C4-2B (cell line): ENCODE results near the gene LRRC41.
"Not testable (repeated sequence)": the region's sequence is repeated elsewhere in the genome, so short reads cannot be mapped to it uniquely, and the experiment has no call there.

Experiments
- ZFX ChIP-seq: fragments of 450-650 bp; IDR thresholded peaks from 2 replicates; pipeline ENCODE4 v1.6.1; 2017
- TF ChIP-seq, protein P1 (sequence below): fragments of 450-650 bp; conservative IDR thresholded peaks from 2 replicates; pipeline ENCODE4 v1.5.1; 2017; ENCODE audit warnings: mild to moderate bottlenecking

DNA sequence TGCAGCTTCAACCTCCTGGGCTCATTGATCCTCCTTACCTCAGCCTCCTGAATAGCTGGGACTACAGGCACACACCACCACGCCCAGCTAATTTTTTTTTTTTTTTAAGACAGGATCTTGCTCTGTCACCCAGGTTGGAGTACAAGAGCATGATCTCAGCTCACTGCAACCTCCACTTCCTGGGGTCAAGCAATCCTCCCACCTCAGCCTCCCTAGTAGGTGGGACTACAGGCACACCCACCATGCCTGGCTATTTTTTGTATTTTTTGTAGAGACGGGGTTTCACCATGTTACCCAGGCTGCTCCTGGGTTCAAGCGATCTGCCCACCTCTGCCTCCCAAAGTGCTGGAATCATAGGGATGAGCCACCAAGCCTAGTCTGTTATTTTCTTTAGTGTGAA is 59.6 kb downstream of the LRRC41 start:
- TF ChIP-seq ZFX: not testable (repeated sequence)
- TF ChIP-seq, protein P1, sequence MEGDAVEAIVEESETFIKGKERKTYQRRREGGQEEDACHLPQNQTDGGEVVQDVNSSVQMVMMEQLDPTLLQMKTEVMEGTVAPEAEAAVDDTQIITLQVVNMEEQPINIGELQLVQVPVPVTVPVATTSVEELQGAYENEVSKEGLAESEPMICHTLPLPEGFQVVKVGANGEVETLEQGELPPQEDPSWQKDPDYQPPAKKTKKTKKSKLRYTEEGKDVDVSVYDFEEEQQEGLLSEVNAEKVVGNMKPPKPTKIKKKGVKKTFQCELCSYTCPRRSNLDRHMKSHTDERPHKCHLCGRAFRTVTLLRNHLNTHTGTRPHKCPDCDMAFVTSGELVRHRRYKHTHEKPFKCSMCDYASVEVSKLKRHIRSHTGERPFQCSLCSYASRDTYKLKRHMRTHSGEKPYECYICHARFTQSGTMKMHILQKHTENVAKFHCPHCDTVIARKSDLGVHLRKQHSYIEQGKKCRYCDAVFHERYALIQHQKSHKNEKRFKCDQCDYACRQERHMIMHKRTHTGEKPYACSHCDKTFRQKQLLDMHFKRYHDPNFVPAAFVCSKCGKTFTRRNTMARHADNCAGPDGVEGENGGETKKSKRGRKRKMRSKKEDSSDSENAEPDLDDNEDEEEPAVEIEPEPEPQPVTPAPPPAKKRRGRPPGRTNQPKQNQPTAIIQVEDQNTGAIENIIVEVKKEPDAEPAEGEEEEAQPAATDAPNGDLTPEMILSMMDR: not testable (repeated sequence)
